HG03108 (cell line): Measurements from ENCODE around the gene FMOD.
A peak's percentile ranks its signal among the peaks of the same experiment; 100 is the strongest.

Source experiments
- ATAC-seq: cut with Tn5 transposase; IDR thresholded peaks from one replicate; pipeline ENCODE4 v1.9.1; 2021; ENCODE audit warnings: moderate library complexity; ENCODE audit not compliant: unreplicated experiment

The FMOD gene

DNA sequence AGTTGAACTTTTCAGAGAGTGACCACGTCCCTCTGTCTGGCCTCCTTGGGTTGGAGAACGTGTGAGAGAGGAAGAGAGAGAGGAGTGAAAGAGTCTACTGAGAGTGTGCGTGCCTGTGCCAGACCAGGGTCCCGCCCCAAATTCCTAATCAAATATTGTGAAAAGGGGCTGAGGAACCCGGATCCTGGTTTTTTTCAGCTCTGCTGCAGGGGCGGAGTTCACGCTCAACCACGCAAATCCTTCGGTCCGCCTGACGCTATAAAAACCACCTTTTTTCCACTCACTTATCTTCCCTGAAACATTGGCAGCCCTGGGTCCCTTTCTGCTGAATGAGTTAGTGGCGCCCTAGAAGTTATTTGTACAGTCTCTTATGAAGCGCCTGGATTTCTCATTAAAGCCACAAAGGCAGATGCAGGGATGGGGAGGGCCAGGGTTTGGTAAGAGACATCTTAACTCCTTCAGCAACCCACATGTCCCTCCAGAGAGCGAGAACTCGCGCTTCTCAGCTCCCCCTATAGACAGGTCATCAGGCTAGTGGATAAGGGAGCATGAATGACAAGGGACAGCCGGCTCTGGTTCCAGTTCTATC lies at the start of gene FMOD:
TSS of gene FMOD (minus strand) at position 86 of the 589 bp plus-strand sequence. CDS start 2,852 bp downstream, outside the sequence.
- ATAC-seq: no peak

DNA sequence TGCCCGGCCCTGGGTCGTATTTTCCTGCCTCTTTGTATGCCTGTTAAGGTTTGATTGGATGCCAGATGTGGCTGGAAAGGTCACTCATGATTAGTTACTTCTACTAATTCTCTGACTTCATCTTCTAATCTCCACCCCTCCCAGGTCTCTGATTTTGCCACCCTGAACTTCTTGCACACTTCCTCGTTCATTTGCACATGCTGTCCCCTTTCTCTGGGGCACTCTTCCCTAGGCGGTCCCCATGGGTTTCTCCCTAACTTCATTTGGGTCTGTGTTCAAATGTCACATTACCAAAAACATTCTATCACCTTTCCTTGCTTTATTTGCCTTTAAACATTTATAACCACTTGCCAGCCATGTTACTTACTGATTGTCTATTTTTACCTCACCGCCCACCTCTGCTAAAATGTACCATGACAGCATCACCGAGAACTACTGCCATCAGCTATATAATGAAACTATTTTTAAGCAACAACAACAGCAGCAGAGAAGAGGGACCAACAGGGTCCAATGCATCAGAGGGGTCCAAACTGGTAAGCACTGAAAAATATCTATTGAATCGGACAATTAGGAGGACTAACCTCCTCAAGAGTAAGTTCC lies 45.8 kb upstream of the FMOD start:
- no peak for ATAC-seq

DNA sequence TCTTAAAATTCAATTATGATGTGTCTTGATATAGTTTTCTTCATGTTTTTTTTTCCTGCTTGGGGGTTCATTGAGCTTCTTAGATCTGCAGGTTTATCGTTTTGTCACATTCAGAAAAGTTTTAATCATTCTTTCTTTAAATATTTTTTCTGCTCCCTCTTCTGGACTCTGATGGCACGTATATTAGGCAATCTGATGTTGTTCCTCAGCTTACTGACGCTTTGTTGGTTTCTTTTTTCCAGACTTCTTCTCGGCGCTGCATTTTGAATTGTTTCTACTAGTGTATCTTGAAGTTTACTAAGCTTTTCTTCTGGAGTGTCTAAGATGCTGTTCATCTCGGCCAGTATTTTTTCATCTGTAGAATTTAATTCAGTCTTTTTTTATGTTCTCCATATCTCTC lies 44.8 kb upstream of the FMOD start:
- ATAC-seq: no peak

DNA sequence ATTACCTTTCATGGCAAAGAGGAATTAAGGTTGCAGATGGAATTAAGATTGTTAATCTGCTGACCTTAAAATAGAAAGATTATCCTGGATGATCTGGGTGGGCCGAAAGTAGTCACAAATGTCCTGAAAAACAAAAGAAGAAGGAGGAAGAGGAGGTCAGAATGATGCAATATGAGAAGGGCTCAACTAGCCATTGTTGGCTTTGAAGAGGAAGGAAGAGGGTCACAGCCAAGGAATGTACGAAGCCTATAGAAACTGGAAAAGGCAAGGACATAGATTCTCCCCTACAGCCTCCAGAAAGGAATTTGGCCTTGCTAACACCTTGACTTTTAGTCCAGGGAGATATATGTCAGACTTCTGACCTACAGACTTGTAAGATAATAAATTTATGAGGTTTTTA lies 39.4 kb upstream of the FMOD start:
- ATAC-seq: no peak

DNA sequence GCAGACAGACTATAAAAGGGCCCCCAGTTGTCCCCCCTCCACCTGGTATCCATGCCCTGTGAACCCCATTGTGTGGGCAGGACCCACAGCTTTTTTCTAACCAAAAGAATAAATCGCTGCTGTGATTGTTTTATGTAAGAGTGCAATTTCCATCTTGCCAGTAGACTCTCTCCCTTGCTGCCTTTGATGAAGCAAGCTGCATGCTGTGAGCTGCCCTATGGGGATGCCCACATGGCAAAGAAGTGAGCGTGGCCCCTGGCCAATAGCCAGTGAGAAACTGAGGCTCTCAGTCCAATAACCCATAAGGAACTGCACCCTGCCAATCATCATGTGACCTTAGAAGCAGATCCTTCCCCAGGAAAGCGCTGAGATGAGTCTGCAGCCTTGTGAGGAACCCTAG lies 37.8 kb upstream of the FMOD start:
- no peak for ATAC-seq

DNA sequence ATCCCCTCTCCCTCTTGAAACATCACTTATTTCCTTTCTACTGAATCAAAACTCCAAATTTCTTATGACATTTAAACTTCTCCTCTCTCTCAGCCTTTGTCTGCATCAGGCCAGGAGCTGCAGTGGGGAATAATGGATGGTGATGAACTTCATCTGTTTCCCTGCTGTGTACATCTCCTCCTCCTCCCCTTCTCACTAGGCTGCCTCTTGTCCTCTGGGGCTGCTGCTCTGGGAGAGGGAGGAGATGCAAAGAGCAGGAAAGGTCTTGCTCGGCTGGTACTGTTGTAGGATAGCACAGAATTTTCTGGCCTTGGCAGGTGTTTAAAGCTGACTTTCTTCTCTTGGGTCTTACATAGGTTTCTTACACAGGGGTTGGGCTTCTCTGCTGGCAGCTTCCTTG lies 31.1 kb upstream of the FMOD start:
- no peak for ATAC-seq

DNA sequence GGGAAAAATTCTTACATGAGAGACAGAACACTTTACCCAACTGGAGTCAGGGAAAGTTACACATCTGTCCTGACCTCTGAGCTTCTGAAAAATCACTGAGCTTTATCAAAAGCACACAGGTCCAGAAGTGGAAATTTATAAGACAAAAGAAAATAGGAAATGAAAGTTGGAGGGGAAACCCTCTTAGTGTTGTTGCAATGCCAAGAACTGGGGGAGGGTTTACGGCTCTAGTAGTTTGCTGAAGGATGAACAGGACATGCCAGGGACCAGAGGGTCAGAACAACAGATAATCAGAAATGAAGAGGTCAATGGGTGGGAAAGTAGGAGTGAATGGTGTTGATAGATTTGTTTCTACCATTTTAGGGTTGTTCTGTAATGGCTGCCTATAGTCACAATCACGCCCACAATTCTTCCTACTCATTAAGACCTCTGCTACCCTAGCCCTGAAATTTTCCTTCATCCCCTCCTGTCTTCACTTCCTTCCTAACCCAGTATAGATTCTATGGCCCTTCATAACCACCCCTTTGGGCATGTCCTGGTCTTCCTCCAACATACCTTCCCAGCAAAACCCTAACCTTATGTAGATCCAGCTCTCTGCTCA lies 30.3 kb upstream of the FMOD start:
- peak; percentile 48 for ATAC-seq

DNA sequence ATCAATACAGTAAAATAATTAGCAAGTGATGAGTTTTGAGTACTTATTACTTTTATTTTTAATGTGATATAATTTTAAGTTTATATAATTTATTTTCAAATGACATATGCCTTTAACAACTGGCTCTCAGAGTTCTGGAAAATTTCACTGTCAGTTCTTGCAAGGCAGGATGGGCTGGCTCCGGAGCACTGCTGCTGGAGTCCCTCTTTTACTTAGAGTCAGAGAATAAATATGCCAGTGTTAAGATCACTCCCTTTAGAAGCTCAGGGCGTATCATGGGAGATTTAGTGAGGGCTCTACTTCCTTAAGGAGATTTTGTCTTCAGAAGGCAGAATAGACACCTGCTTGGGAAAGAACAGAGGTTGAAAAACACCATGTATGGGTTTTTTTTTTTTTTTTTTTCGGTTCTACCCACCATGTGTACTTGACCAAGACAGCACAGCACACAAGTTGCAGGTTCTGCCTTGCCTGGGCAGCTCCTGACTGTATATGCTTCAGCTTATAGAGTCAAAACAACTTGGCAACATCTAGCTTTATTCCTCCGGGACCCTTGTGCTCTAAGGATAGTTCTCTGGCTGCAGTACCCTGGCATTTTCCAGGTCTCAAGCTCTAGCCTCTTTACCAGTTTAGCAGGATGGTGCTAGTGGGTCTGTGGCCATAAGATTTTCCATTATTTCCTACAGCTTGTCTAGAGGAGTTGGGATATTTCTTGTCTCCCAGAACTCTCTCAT lies 29.7 kb upstream of the FMOD start:
- ATAC-seq: no peak

DNA sequence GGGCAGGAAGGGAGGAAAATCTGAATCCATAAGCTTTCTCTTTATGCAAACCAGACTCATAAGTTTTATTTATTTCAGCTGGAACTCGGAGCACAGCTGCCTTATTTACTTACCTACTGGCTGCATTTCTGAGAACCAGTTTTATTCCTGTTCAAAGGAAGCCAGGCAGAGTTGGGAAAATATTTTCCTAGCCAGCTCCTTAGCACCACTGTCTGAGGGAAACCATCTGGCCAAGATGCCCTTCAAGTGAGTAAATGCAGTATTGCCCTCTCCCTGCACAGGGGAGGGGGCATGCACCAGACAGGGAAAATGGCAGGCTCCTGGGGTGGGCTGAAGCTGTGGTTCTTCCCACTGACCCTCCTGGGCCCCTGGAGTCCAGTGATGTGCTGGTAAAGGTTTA lies 28.9 kb upstream of the FMOD start:
- no peak for ATAC-seq

DNA sequence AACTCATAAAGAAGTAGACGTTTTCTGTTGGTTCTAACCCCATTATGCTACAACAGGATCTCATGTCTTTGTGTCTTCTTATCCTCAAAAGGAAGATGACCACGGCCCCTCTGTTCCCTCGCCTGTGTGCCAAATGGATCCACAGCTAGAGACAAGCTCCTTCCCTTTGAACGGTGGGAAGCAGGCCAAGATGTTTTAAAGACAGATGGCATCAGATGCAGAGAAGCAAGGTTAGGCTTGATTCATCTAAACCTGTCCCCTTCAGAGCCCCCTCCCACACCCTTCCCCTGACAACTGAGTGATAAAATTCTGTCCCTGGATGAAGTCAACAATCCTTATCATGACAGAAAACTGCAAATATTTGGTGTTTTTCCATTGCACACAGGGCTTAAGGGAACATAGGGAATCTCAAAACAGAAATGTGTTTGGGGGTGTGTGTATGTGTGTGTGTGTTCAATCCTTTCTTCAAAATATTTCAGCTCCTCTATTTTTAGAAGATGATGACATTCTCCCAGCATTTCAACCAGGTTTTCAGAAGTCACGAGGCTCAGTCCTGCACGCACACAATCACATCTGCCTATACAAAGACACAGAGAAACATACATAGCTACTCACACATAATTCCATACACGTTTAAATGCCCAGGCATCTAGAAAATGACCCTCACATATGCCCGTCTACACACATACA lies 27.8 kb upstream of the FMOD start:
- no peak for ATAC-seq

DNA sequence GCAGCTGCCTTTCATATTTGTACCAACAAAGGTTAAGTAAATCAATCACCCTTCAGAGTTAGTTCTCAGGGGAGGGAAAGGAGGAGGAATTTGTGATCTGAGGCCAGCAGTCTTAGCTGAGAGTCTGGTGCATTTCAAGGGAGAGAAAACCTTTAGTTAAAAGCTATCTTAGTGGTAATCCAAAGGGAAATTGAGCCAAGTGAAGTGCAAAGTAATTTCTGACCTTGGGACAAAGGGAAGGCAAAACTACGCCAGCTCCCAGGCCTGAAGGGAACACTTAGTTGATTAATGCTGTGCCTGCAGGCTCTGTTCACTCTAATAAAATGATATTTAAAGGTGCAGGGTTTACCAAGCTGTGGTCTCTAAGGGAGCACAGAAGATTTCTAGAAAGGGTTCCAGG lies 23.1 kb upstream of the FMOD start:
- ATAC-seq: no peak

DNA sequence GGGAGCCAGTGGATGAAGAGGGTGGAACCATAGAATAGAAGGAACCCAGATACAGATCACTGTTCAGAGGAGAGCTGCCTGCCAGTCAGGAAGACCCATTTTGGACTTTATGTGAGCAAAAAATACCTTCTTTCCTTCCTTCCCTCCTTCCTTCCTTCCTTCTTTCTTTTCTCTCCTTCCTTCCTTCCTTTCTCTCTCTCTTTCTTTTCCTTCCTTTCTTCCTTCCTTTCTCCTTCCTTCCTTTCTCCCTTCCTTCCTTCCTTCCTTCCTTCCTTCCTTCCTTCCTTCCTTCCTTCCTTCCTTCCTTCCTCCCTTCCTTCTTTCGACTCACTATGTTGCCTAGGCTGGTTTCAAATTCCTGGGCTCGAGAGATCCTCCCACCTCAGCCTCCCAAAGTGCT lies 22.1 kb upstream of the FMOD start:
- no peak for ATAC-seq

DNA sequence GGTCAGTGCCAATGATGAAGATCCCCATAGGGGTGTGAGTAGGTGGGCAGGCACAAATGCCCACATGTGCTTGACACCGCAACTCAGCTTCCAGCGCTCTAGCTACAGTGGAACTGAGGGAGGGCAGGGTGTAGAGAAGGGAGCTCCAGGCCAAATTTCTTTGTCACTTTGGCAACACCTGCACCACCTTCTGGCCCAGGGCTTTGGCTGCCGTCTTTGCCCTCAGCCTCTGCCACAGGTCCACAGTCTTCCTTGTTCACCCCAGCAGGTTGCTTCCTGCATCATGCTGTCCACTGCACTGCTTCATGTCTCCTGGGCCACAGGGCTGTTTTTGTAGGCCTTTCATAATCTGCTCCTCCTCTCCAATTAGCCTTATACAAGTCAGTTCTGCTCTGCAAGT lies 20.4 kb upstream of the FMOD start:
- no peak for ATAC-seq

DNA sequence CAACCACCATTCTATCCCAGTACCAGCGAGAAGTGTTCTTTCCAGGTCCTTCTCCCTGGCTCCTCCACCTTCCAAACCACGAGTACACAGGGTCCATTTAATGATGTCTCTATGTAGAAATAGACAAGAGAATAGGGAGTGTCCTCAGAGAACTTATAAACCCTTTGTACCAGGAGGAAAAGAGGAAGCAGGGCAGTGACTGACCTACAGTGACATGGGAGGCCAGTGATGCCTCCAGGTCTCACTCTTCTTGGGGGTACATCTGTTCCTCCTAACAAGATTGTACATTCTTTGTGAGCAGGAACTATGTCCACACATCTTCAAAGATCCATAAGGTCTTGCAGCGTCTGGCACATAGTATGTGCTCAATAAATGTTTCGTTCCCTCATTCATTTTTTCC lies 18.7 kb upstream of the FMOD start:
- no peak for ATAC-seq

DNA sequence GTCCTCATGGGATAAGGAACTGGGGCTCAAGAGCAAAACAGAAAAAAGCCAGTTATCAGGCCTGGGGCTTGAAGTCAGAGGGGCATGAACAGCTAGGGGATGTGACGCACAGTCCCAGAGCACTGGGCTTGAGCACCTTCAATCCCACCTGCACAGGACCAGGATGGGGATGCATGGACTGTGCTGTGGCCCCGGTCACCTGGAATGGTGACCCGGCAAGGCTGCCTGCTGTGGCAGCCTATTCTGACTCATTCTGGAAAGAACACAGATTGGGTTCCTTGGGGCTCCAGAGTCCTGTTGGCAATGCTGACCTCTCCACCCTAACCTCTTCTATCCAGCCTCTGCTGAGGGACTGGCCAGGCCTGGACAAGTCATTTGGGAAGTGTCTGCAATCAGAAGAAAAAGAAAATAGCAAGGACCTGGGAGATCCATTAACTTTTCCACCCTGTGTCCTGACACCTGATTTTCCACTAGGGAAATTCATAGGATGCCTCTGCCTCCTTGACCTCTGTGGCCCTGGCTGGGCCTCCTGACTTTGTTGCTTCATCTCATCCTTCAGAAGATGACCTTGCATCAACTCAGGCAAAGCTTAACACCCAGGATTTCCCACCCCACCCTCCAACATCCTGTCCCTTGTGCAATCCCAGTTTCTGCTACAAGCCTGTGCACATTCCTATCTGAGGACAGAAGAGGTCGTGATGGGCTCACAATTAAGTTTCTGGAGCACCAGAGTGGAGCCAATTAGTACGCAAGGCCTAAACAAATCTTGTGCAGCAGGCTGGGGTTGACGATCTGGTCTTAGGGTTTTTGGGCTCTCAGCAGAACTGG lies 17.9 kb upstream of the FMOD start:
- no peak for ATAC-seq

DNA sequence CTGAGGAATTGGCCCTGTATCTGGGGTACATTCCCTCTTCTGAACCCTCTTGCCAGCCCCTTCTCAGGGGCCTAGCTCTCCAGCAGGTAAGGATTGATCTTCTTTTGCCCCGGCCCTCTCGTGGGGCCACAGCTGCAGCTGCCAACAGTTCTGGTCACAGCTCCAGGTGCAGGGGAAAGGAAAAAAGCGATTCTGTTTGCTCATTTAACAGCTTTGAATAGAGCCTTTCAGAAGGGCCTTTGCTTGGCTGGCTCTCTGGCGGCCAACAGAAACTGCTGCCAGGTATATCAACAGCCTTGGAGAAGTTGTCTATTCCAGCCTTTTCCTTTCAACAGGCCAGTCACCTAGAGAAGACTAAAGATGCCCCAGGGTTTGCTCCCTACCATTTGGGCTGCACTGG lies 16.1 kb upstream of the FMOD start:
- no peak for ATAC-seq

DNA sequence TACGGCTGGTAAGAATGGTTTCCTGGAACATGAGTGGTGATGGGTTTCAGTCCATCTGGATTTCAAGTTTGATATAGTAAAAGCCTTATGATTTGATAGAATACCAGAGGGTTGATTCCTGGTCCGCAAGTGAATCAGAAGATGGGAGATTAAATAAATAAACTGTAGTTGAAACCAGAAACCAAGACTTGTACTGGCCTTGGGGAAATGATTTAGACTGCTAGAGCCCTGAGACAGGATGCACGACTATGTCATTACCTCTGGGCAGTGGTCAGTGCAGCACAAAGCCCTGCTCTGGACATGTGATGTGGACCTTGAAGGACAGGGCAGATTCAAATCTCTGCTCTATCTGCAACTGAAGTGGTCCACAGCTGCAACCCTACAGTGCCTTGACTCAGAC lies 15.6 kb upstream of the FMOD start:
- no peak for ATAC-seq

DNA sequence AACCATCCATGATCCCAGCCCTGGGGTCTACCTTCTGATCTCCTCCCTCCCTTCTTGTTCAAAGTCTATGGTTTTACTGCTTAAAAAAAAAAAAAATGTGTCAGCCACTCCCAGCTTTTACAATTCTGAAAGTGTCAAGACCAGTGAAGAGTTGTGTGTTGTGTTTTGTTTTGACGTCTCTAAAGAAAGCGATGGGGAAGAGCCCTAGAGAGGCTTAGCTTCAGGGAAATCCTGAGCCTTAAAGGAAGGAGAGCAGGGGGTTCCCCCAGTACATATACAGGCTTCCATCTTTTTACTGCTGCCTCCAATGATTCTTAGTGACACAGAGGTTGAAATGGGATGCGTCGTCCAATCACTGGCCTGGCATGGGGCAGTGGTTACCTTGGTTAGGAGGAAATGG lies 13.9 kb upstream of the FMOD start:
- ATAC-seq: no peak

DNA sequence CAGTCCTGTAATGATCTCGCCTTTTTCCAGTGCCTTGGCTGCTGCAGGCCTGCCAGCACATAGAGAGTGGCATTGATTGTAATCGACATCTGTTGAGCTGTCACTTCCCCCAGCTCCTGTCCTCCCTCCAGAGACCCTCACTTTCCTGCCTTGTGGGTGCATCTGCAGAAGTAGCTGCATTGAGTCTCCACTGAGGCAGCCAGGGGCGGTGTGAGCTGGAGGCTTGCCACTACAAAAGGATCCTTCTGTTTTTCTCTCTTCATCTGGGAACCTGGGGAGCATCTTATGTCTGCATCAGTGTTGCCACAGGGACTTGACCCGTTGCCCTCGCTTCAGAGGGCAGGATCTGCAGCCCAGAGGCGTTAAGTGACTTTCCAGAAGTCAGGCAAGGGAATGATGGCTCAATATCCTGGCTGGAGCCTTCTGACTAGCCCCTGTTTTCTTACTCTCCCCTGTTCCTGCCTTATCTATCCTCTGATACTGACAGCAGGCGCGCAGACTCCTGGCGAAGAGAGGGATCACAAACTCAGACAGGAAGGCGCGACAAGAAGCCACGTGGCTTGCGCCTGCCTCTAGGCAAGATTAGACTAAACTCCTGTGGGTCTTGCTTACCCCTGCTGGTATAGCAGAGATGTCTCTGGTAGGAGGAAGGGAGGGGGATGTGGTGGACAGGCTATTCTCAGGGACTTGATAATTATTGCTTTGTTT lies 13.3 kb upstream of the FMOD start:
- no peak for ATAC-seq

DNA sequence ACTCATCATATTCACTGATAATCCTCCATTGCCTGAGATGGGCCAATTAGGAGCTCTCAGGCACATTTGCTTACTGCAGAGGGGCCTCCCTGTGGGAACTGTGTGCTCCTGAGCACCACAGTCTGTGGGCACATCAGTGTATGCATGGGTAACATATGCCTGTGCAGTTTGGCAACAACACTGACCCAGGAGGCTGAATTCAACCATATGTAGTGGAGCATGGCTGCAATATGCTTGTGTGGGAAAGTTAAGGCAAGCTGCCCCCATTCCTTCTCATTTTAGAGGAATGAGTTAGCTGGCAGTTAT lies 11.8 kb upstream of the FMOD start:
- no peak for ATAC-seq
